ENCODE results near the gene PEX1. TPM values are rescaled to one million over a fixed set of nuclear protein-coding genes. Genes with fewer than 3 reads are reported as not detected.
A peak's percentile ranks its signal among the peaks of the same experiment; 100 is the strongest.
"Not testable (repeated sequence)": the region's sequence is repeated elsewhere in the genome, so short reads cannot be mapped to it uniquely, and the experiment has no call there.

The PEX1 gene
- total and polyA plus RNA-seq, 2 donors (not counting 3 experiments of a cell fraction or from before 2014, with no cell fraction given): 8.4 to 11.7 TPM

DNA sequence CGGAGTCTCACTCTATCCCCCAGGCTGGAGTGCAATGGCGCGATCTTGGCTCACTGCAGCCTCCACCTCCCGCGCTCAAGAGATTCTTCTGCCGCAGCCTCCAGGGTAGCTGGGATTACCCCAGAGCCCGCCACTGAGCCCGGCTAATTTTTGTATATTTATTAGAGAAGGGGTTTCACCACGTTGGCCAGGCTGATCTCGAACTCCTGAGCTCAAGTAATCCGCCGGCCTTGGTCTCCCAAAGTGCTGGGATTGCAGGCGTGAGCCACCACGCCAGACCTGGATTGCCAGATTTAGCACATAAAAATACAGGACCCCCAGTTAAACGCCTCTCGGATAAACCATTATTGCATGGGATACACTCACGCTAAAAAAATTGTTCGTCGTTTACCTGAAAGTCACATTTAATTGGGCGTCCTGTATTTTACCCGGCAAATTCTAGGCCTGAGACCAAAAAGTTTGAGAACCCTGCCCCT is 81.4 kb downstream of the PEX1 start:
- CTCF ChIA-PET: interaction anchor here (0.6 to 3.9 kb wide), 40 partner anchors 9 to 1992 kb away, joined by 3 to 94 read pairs (median 4); partner anchors contain the start of genes ANKIB1, CYP51A1, KRIT1 and LRRD1
- FAIRE-seq: no peak
- Histone ChIP-seq H3K36me3 (ENCODE audit: control insufficient read depth in 2 of 2, extremely low read depth in 1 of 2, insufficient read depth in 2 of 2, low read length in 2 of 2) (peaks cover 0 to 5% of the 10 kb centered on the region in 2 experiments), H4K20me1 (replicated peaks; ENCODE audit: control insufficient read depth, extremely low read depth, insufficient read depth, low read length) (no peaks in the 10 kb centered on the region), H3K4me1 (ENCODE audit: control insufficient read depth, extremely low read depth, insufficient read depth, low read length) (peaks cover 10% of the 10 kb centered on the region), H3K4me2 (ENCODE audit: insufficient read depth, low read length) (no peak overlapping the region), H3K79me2 (ENCODE audit: control insufficient read depth, insufficient read depth, low read length) (peaks cover 12% of the 10 kb centered on the region), H3K9me1 (replicated peaks; ENCODE audit: control insufficient read depth, extremely low read depth, insufficient read depth, low read length) (no peaks in the 10 kb centered on the region), H3K27ac (ENCODE audit: insufficient read depth, low read depth, low read length) (no peak overlapping the region), H3K9me3 (replicated peaks; ENCODE audit: control insufficient read depth, insufficient read depth, low read length) (no peaks in the 10 kb centered on the region), H2AFZ (ENCODE audit: low read depth, low read length) (peak overlapping the region; percentile 80), H3K9ac (replicated peaks; ENCODE audit: extremely low read depth, insufficient read depth, low read length) (no peak overlapping the region), H3K4me3 (replicated peaks in 1 of 3; ENCODE audit: insufficient read depth in 1 of 3, low read depth in 1 of 3, low read length in 3 of 3) (peak overlapping the region in 2 of 3 experiments; percentile 92 to 98), H3K27me3 (ENCODE audit: control insufficient read depth in 2 of 2, insufficient read depth in 2 of 2, low read length in 2 of 2) (peaks cover 0 to 5% of the 10 kb centered on the region in 2 experiments)
- BruUV-seq (replicated peaks): no TSS peak
- TF ChIP-seq, protein P1, sequence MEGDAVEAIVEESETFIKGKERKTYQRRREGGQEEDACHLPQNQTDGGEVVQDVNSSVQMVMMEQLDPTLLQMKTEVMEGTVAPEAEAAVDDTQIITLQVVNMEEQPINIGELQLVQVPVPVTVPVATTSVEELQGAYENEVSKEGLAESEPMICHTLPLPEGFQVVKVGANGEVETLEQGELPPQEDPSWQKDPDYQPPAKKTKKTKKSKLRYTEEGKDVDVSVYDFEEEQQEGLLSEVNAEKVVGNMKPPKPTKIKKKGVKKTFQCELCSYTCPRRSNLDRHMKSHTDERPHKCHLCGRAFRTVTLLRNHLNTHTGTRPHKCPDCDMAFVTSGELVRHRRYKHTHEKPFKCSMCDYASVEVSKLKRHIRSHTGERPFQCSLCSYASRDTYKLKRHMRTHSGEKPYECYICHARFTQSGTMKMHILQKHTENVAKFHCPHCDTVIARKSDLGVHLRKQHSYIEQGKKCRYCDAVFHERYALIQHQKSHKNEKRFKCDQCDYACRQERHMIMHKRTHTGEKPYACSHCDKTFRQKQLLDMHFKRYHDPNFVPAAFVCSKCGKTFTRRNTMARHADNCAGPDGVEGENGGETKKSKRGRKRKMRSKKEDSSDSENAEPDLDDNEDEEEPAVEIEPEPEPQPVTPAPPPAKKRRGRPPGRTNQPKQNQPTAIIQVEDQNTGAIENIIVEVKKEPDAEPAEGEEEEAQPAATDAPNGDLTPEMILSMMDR (IDR thresholded peaks at IDR 0.05; ENCODE audit: extremely low read depth in 1 of 2, insufficient read depth in 1 of 2, low read depth in 1 of 2, low read length in 2 of 2): peak in 1 of 2 donors; percentile 90
- no peak for TF ChIP-seq MYC (IDR thresholded peaks at IDR 0.05; ENCODE audit: low read depth, low read length)
- POLR2A ChIA-PET: no interaction called here
- intact Hi-C loops (cut with micrococcal nuclease) (loop anchor here (1.0 to 10.0 kb wide), 7 partner anchors 23 to 812 kb away; partner anchors contain the start of genes ANKIB1, CYP51A1, KRIT1 and LRRD1), dilution Hi-C loops (cut with MboI; ENCODE audit: extremely low pct_ligation_motif_present, low sequenced_read_pairs) (no loop called here)
- no peak for DNase-seq (ENCODE audit: low read depth, low spot score)

DNA sequence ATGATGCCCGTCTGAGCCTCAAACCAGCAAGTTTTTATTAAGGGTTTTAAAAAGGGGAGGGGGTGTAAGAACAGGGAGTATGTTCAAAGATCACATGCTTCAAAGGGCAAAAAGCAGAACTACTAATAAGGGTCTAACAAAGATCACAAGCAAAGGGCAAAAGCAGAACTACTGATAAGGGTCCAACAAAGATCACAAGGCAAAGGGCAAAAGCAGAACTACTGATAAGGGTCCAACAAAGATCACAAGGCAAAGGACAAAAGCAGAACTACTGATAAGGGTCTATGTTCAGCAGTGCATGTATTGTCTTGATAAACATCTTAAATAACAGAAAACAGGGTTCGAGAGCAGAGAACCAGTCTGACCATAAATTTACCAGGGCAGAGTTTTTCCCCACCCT is 85.6 kb downstream of the PEX1 start:
- dilution Hi-C loops (cut with MboI; ENCODE audit: extremely low pct_ligation_motif_present, low sequenced_read_pairs); H2AFZ ChIP-seq (ENCODE audit: low read depth, low read length); H3K79me2 ChIP-seq (ENCODE audit: control insufficient read depth, insufficient read depth, low read length); H4K20me1 ChIP-seq (replicated peaks; ENCODE audit: control insufficient read depth, extremely low read depth, insufficient read depth, low read length); POLR2A ChIA-PET; DNase-seq (ENCODE audit: low read depth, low spot score); H3K4me2 ChIP-seq (ENCODE audit: insufficient read depth, low read length); H3K4me3 ChIP-seq (replicated peaks in 1 of 3; ENCODE audit: insufficient read depth in 1 of 3, low read depth in 1 of 3, low read length in 3 of 3); CTCF ChIA-PET; BruUV-seq (replicated peaks); H3K9me3 ChIP-seq (replicated peaks; ENCODE audit: control insufficient read depth, insufficient read depth, low read length); H3K36me3 ChIP-seq (ENCODE audit: control insufficient read depth in 2 of 2, extremely low read depth in 1 of 2, insufficient read depth in 2 of 2, low read length in 2 of 2); H3K27ac ChIP-seq (ENCODE audit: insufficient read depth, low read depth, low read length); H3K9me1 ChIP-seq (replicated peaks; ENCODE audit: control insufficient read depth, extremely low read depth, insufficient read depth, low read length); H3K4me1 ChIP-seq (ENCODE audit: control insufficient read depth, extremely low read depth, insufficient read depth, low read length); FAIRE-seq; H3K9ac ChIP-seq (replicated peaks; ENCODE audit: extremely low read depth, insufficient read depth, low read length): not testable (repeated sequence)
- peaks cover 3 to 12% of the 10 kb centered on the region in 2 experiments for H3K27me3 ChIP-seq (ENCODE audit: control insufficient read depth in 2 of 2, insufficient read depth in 2 of 2, low read length in 2 of 2)
- intact Hi-C loops (cut with micrococcal nuclease): loop anchor here (10.0 kb wide), 1 partner anchor 808 kb away; no protein-coding TSS in a partner anchor
